ENCODE measurements around the gene ZNF750. TPM values are rescaled to one million over a fixed set of nuclear protein-coding genes. Genes with fewer than 3 reads are reported as not detected.

The ZNF750 gene
- total RNA-seq, 1 experiment from 2014 or later: not detected

GRCh38 chr17:82838386-82839063 is 1.3 kb downstream of the ZNF750 start:
- Histone ChIP-seq H3K9me3 (ENCODE audit: control insufficient read depth, insufficient read depth, low read depth, low read length) (no peaks in the 10 kb centered on the region), H3K27ac (ENCODE audit: low read length) (no peak overlapping the region), H3K36me3 (ENCODE audit: control insufficient read depth, insufficient read depth, low read length) (no peaks in the 10 kb centered on the region; the same call in 1 of the 2 replicates), H3K27me3 (ENCODE audit: control insufficient read depth, insufficient read depth, low read length) (no peaks in the 10 kb centered on the region), H3K4me1 (ENCODE audit: control insufficient read depth, insufficient read depth, low read length) (no peaks in the 10 kb centered on the region), H3K4me3 (ENCODE audit: low read depth in 2 of 2, low read length in 2 of 2) (no peak overlapping the region)
- ATAC-seq: no peak
- no TSS peak for BruUV-seq (replicated peaks)
- intact Hi-C loops (cut with micrococcal nuclease; ENCODE audit: unreplicated experiment) (no loop called here), in situ Hi-C loops (cut with HindIII; ENCODE audit: low pct_unique_long_range_greater_than_20kb, low sequenced_read_pairs) (no loop called here)
- no peak for DNase-seq (ENCODE audit: low read depth, low spot score)
- ChIA-PET CTCF (no interaction called here), POLR2A (interaction anchor here (0.5 kb wide), 1 partner anchor 35 kb away, joined by 5 read pairs; no protein-coding TSS in a partner anchor)
- TF ChIP-seq, protein P1, sequence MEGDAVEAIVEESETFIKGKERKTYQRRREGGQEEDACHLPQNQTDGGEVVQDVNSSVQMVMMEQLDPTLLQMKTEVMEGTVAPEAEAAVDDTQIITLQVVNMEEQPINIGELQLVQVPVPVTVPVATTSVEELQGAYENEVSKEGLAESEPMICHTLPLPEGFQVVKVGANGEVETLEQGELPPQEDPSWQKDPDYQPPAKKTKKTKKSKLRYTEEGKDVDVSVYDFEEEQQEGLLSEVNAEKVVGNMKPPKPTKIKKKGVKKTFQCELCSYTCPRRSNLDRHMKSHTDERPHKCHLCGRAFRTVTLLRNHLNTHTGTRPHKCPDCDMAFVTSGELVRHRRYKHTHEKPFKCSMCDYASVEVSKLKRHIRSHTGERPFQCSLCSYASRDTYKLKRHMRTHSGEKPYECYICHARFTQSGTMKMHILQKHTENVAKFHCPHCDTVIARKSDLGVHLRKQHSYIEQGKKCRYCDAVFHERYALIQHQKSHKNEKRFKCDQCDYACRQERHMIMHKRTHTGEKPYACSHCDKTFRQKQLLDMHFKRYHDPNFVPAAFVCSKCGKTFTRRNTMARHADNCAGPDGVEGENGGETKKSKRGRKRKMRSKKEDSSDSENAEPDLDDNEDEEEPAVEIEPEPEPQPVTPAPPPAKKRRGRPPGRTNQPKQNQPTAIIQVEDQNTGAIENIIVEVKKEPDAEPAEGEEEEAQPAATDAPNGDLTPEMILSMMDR (IDR thresholded peaks at IDR 0.05): no peak

GRCh38 chr17:82837586-82838320 is 2.1 kb downstream of the ZNF750 start:
- intact Hi-C loops (cut with micrococcal nuclease; ENCODE audit: unreplicated experiment) (no loop called here), in situ Hi-C loops (cut with HindIII; ENCODE audit: low pct_unique_long_range_greater_than_20kb, low sequenced_read_pairs) (no loop called here)
- ChIA-PET CTCF (no interaction called here), POLR2A (interaction anchor here (0.5 kb wide), 1 partner anchor 34 kb away, joined by 5 read pairs; no protein-coding TSS in a partner anchor)
- no peak for ATAC-seq
- DNase-seq (ENCODE audit: low read depth, low spot score): no peak
- no peak overlapping the region for H3K4me3 ChIP-seq (ENCODE audit: low read depth in 2 of 2, low read length in 2 of 2)
- no peaks in the 10 kb centered on the region; the same call in 1 of the 2 replicates for H3K36me3 ChIP-seq (ENCODE audit: control insufficient read depth, insufficient read depth, low read length)
- BruUV-seq (replicated peaks): no TSS peak
- no peaks in the 10 kb centered on the region for H3K4me1 ChIP-seq (ENCODE audit: control insufficient read depth, insufficient read depth, low read length)
- H3K27me3 ChIP-seq (ENCODE audit: control insufficient read depth, insufficient read depth, low read length): no peaks in the 10 kb centered on the region
- no peaks in the 10 kb centered on the region for H3K9me3 ChIP-seq (ENCODE audit: control insufficient read depth, insufficient read depth, low read depth, low read length)
- TF ChIP-seq SIN3A (IDR thresholded peaks at IDR 0.05; ENCODE audit: borderline replicate concordance, insufficient read depth, low read depth, low read length): no peak
- TF ChIP-seq, protein P1 (IDR thresholded peaks at IDR 0.05): no peak
- TF ChIP-seq TCF7L2 (IDR thresholded peaks at IDR 0.05; ENCODE audit: low read depth, low read length): no peak
- TF ChIP-seq POLR2AphosphoS5 (IDR thresholded peaks at IDR 0.05; ENCODE audit: low read depth, low read length): no peak
- H3K27ac ChIP-seq (ENCODE audit: low read length): no peak overlapping the region

DNA sequence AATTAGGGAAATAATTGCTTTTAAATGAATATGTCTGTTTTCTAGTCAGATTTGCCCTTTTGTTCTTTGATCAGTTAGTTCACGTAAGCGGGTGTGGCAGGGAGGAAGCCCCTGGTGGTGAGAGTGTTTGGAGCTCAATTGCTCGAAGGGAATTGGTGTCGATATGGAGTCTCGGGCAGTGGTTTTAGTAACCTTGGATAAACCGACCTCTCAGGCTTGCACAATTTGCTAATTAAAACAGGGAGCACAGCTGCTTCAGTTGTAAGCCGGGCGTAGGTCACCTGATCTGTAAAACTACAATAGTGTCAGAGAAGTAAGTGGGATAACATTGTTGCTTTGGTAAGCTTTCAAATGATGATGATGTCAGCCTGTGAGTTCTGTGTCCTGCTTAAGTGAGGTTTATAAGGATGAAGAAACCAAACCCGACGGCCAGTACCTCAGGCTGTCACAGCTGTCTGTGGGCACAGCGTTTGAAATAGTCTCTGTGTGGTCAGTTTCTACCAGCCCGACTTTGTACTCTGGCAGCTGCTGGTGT is 2.9 kb downstream of the ZNF750 start:
- H3K9me3 ChIP-seq (ENCODE audit: control insufficient read depth, insufficient read depth, low read depth, low read length): no peaks in the 10 kb centered on the region
- H3K27me3 ChIP-seq (ENCODE audit: control insufficient read depth, insufficient read depth, low read length): no peaks in the 10 kb centered on the region
- ChIA-PET CTCF (interaction anchor here (0.6 kb wide), 1 partner anchor 58 kb away, joined by 3 read pairs; no protein-coding TSS in a partner anchor), POLR2A (no interaction called here)
- H3K4me1 ChIP-seq (ENCODE audit: control insufficient read depth, insufficient read depth, low read length): no peaks in the 10 kb centered on the region
- no peak for DNase-seq (ENCODE audit: low read depth, low spot score)
- in situ Hi-C loops (cut with HindIII; ENCODE audit: low pct_unique_long_range_greater_than_20kb, low sequenced_read_pairs): no loop called here
- ATAC-seq: no peak
- H3K4me3 ChIP-seq (ENCODE audit: low read depth in 2 of 2, low read length in 2 of 2): no peak overlapping the region
- H3K36me3 ChIP-seq (ENCODE audit: control insufficient read depth, insufficient read depth, low read length): no peaks in the 10 kb centered on the region; the same call in 1 of the 2 replicates
- H3K27ac ChIP-seq (ENCODE audit: low read length): no peak overlapping the region
- TF ChIP-seq, protein P1 (IDR thresholded peaks at IDR 0.05): no peak
- TF ChIP-seq POLR2AphosphoS5 (IDR thresholded peaks at IDR 0.05; ENCODE audit: low read depth, low read length) (no peak), REST (IDR thresholded peaks at IDR 0.05; ENCODE audit: insufficient read depth in 1 of 2, low read depth in 2 of 2, low read length in 1 of 2) (no peak), TCF7L2 (IDR thresholded peaks at IDR 0.05; ENCODE audit: low read depth, low read length) (no peak), SIN3A (IDR thresholded peaks at IDR 0.05; ENCODE audit: borderline replicate concordance, insufficient read depth, low read depth, low read length) (no peak)
- no TSS peak for BruUV-seq (replicated peaks)
- intact Hi-C loops (cut with micrococcal nuclease; ENCODE audit: unreplicated experiment): no loop called here

Measured in Panc1 (cell line).